HG03521 (cell line): Measurements from ENCODE around the gene POTEM.
"Not testable (repeated sequence)": the region's sequence is repeated elsewhere in the genome, so short reads cannot be mapped to it uniquely, and the experiment has no call there.

Experiments used
- ATAC-seq: cut with Tn5 transposase; IDR thresholded peaks from one replicate; pipeline ENCODE4 v1.9.1; 2021; ENCODE audit warnings: mild to moderate bottlenecking, moderate library complexity; ENCODE audit not compliant: unreplicated experiment

The POTEM gene

DNA sequence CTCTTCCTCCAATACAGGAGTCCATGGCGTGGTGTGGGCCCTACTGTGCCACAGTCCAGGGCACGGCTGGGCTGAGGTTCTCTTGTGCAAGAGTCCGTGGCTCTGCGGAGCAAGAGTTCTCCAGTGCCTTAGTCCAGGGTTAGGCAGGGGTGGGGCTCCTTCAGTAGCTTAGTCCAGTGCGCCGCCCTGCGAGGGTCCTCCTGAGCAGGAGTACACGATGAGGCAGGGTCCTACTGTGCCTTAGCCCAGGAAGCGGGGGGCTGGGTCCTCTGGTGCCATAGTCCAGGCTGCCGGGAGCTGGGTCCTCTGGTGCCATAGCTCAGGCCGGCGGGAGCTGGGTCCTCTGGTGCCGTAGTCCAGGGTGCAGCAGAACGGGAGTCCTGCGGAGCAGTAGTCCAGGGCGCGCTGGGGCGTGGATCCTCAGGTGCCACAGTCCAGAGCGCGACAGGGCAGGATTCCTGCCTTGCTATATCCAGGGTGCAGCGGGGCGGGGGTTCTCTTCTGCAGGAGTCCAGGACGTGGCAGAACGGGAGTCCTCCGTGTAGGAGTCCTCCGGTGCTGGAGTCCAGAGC lies 69.7 kb downstream of the POTEM start:
- not testable (repeated sequence) for ATAC-seq

DNA sequence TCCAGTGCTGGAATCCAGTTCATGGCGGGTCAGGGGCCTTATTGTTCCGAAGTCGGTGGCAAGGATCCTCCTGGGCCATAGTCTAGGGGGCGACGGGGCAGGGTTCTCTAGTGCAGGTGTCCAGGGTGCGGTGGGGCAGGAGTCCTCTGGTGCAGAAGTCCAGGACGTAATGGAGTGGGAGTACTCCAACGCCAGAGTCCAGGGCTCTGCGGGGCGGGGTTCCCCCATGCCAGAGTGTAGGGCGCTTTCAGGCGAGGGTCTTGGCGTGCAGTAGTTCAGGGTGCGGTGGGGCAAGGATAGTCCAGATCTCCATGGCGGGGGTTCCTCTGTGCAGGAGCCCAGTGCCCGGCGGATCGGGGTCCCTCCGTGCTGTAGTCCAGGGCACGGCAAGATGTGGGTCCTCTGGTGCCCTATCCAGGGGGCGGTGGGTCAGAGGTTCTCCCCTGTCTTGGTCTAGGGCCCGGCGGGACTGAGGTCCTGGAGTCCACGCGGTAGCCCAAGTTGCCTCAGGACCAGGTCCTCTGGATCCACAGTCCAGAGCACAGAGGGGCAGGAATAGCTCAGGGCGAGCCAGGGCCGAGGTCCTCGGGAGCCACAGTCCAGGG lies 70.9 kb downstream of the POTEM start:
- not testable (repeated sequence) for ATAC-seq

DNA sequence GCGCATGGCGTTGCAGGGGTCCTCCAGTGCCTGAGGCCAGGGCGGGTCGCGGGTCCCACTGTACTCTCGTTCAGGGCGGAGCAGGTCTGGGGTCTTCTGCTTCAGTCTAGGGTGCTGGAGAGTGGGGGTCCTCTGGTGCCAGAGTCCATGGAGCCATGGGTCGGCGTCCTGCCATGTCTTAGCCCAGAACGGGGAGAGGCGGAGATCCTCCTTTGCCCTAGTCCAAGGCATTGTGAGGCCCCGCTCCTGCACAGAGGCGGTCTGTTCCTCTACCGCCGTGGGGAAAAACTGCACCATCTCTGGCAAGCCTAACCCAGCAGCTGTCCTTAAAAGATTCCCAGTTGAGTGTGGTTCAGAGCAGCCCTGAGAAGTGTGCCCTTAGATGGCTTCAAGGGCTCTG lies 71.6 kb downstream of the POTEM start:
- not testable (repeated sequence) for ATAC-seq

DNA sequence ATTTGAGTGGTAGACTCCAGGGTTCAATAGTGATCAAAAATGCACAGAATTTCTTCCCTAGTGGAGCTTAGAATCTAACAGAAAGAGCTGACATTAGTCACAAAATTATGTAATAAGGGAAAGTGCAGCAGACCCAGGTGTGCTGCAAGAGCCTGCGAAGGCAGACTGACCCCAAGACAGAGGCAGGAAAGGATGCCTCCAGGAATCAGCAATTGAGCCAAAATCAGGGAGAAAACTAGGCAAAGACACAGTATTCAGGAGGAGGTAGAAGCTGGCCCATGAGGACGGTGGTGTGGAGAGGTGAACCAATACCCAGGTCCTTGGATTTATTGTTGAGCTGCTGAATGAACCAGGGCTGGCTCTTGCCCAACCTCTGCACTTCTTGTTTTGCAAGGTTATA lies 76.2 kb downstream of the POTEM start:
- ATAC-seq: not testable (repeated sequence)
